Upper lobe of left lung (tissue), 6 donors: ENCODE measurements around the gene ALPI. TPM values are rescaled to one million over a fixed set of nuclear protein-coding genes. Genes with fewer than 3 reads are reported as not detected.

Source experiments
- ATAC-seq, 2 donors: fragments of 200-7000 bp; cut with Tn5 transposase; one replicate each; pipeline ENCODE4 v1.9.1; 2022; ENCODE audit warnings: mild to moderate bottlenecking in 2 of 2, moderate library complexity in 2 of 2; ENCODE audit not compliant: low FRiP score in 2 of 2
- DNase-seq, 2 donors: peaks; one replicate each; pipeline ENCODE4 v3.0.0-alpha.2; 2019 to 2020
- H3K27ac ChIP-seq, 4 donors: fragments of 200-600 bp; sonication (generic); one replicate each; pipeline ENCODE4 v1.5.1; 2016 to 2019
- H3K27me3 ChIP-seq, 4 donors: fragments of 200-600 bp; sonication (generic); one replicate each; pipeline ENCODE4 v1.5.1; 2017 to 2019
- H3K36me3 ChIP-seq, 4 donors: fragments of 200-600 bp; sonication (generic); one replicate each; pipeline ENCODE4 v1.5.1; 2016 to 2019
- H3K4me1 ChIP-seq, 4 donors: fragments of 200-600 bp; sonication (generic); one replicate each; pipeline ENCODE4 v1.5.1; 2018 to 2019
- H3K4me3 ChIP-seq, 4 donors: fragments of 200-600 bp; sonication (generic); one replicate each; pipeline ENCODE4 v1.5.1; 2017 to 2019; ENCODE audit warnings: mild to moderate bottlenecking in 2 of 4, moderate library complexity in 1 of 4
- H3K9me3 ChIP-seq, 4 donors: fragments of 200-600 bp; sonication (generic); one replicate each; pipeline ENCODE4 v1.5.1; 2018 to 2019
- EP300 ChIP-seq, 4 donors: sonication (generic); formaldehyde crosslinking; IDR thresholded peaks; one replicate each; pipeline ENCODE4 v1.5.1; 2017; ENCODE audit warnings: antibody characterized with exemption in 4 of 4, control low read depth in 2 of 4
- POLR2A ChIP-seq, 4 donors: fragments of 450-650 bp; IDR thresholded peaks; one replicate each; pipeline ENCODE4 v1.5.1; 2016 to 2017; ENCODE audit warnings: antibody characterized with exemption in 4 of 4, mild to moderate bottlenecking in 2 of 4
- POLR2AphosphoS5 ChIP-seq, 2 donors: sonication (generic); formaldehyde crosslinking; IDR thresholded peaks; one replicate each; pipeline ENCODE4 v1.5.1; 2017; ENCODE audit warnings: antibody characterized with exemption in 2 of 2
- WGBS, 2 donors: methylation state at CpG; one replicate each; pipeline ENCODE4 v1.1.5; 2017 to 2018; 5-methylcytosine and 5-hydroxymethylcytosine counted together
- total RNA-seq, 6 donors: library from RNA; depleted of rRNA in 4 of 6; stranded (reverse); fragments of >200 nt in 4 of 6; gene quantifications; one replicate each; pipeline versions ENCODE4 v1.1.0 to v1.2.1, GENCODE V29; 2016 to 2021
- TF ChIP-seq, protein P1 (sequence below), 6 experiments: fragments of 450-650 bp in 4 of 6; fragments of 200-600 bp in 2 of 6; sonication (generic) in 2 of 6; IDR thresholded peaks; one replicate each; pipeline ENCODE4 v1.5.1; 2016 to 2019; ENCODE audit warnings: antibody characterized with exemption in 6 of 6
- donor health status: DM: no; HTN: no; CAD: no; lungs with moderate emphysema.
- donor health status: DM: no; HTN: yes; CAD: no; lungs with severe emphysema.

ALPI gene
- total RNA-seq, 6 donors from 2014 or later: not detected

DNA sequence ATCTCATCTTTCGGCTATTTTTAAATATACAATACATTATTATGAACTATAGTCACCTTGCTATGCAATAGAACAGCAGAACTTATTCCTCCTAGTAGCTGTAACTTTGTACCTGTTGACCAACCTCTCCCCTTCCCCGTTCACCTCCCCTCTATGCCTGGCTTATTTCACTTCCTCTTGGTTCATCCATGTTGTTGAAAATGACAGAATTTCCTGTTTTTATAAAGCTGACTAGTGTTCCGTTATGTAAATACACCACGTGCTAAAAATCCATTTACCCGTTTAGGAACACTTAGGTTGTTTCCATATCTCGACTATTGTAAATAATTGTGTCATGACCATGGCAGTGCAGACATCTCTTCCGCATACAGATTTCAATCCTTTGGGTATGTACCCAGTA lies 10.3 kb downstream of the ALPI start:
- H3K27ac ChIP-seq: no peak overlapping the region
- 51 to 57% methylated on average over 7 of the region's 7 CpGs for WGBS, 2 donors
- no peak overlapping the region for H3K4me3 ChIP-seq
- H3K4me1 ChIP-seq: no peaks in the 10 kb centered on the region
- H3K27me3 ChIP-seq: no peaks in the 10 kb centered on the region
- ATAC-seq (no peak), DNase-seq (peak in 1 of 2 donors; percentile 2)
- no peak for TF ChIP-seq EP300 (IDR thresholded peaks at IDR 0.05)
- no peak for TF ChIP-seq POLR2AphosphoS5 (IDR thresholded peaks at IDR 0.05)
- no peak for TF ChIP-seq POLR2A (IDR thresholded peaks at IDR 0.05)
- TF ChIP-seq, protein P1, sequence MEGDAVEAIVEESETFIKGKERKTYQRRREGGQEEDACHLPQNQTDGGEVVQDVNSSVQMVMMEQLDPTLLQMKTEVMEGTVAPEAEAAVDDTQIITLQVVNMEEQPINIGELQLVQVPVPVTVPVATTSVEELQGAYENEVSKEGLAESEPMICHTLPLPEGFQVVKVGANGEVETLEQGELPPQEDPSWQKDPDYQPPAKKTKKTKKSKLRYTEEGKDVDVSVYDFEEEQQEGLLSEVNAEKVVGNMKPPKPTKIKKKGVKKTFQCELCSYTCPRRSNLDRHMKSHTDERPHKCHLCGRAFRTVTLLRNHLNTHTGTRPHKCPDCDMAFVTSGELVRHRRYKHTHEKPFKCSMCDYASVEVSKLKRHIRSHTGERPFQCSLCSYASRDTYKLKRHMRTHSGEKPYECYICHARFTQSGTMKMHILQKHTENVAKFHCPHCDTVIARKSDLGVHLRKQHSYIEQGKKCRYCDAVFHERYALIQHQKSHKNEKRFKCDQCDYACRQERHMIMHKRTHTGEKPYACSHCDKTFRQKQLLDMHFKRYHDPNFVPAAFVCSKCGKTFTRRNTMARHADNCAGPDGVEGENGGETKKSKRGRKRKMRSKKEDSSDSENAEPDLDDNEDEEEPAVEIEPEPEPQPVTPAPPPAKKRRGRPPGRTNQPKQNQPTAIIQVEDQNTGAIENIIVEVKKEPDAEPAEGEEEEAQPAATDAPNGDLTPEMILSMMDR (IDR thresholded peaks at IDR 0.05): no peak
- H3K36me3 ChIP-seq: no peaks in the 10 kb centered on the region
- H3K9me3 ChIP-seq: no peaks in the 10 kb centered on the region

DNA sequence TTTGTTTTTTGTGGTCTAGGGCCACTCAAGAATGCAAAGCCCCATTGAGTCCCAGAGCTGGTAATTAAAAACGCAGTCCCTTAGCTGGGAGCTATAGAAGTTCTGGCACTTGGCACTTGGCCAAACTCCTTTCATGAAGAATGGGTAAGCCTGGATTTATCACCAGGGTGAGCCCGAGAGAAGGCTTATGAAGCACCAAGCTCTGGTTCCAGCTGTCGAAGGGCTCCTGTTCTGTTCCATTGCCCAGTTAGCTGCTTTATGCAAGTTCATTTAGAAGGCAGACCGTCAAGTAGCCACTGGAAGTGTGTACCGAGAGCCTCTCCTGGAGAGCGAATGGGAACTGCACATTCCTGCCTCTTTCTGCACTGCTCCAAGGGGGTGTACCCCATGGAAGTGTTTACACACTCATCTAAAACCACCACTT lies 17.5 kb downstream of the ALPI start:
- H3K36me3 ChIP-seq: no peaks in the 10 kb centered on the region
- no peaks in the 10 kb centered on the region for H3K27me3 ChIP-seq
- H3K4me3 ChIP-seq: no peak overlapping the region
- peaks cover 0 to 7% (median 4%) of the 10 kb centered on the region in 4 donors for H3K4me1 ChIP-seq
- peaks cover 0 to 5% (median 0%) of the 10 kb centered on the region in 4 donors for H3K9me3 ChIP-seq
- no peak for TF ChIP-seq POLR2A (IDR thresholded peaks at IDR 0.05)
- TF ChIP-seq, protein P1 (IDR thresholded peaks at IDR 0.05): no peak
- TF ChIP-seq POLR2AphosphoS5 (IDR thresholded peaks at IDR 0.05): no peak
- no peak for TF ChIP-seq EP300 (IDR thresholded peaks at IDR 0.05)
- H3K27ac ChIP-seq: no peak overlapping the region
- ATAC-seq: peak; percentile 25 to 78
- WGBS, 2 donors: 34 to 42% methylated on average over 5 to 6 of the region's 6 CpGs
- DNase-seq: peak in 1 of 2 donors; percentile 68

DNA sequence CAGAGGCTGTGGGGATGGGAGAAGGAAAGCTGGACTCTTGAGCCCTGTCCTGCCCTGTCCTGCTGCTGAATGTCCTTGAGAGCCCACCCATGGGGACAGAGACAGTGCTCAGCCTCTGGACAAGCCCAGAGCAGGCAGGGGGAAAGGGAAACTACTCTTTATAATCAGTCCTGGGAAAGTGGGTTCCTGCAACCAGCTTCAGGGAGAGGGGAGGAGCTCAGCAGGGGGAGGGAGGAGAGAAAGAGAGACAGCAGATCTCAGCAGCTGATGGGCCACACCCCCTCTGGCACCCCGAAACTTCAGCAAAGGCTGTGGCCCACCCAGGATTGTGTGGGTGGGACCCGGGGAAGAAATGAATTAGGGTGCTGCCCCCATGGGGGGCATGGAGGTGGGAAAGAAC lies 20.1 kb downstream of the ALPI start:
- Histone ChIP-seq H3K4me1 (peaks cover 0 to 7% (median 4%) of the 10 kb centered on the region in 4 donors), H3K27me3 (no peaks in the 10 kb centered on the region), H3K36me3 (no peaks in the 10 kb centered on the region), H3K9me3 (peaks cover 0 to 5% (median 0%) of the 10 kb centered on the region in 4 donors), H3K27ac (no peak overlapping the region), H3K4me3 (no peak overlapping the region)
- 59 to 91% methylated on average over 2 of the region's 2 CpGs for WGBS, 2 donors
- DNase-seq (no peak), ATAC-seq (no peak)
- no peak for TF ChIP-seq POLR2AphosphoS5 (IDR thresholded peaks at IDR 0.05)
- TF ChIP-seq POLR2A (IDR thresholded peaks at IDR 0.05): no peak
- TF ChIP-seq EP300 (IDR thresholded peaks at IDR 0.05): no peak
- TF ChIP-seq, protein P1 (IDR thresholded peaks at IDR 0.05): no peak

DNA sequence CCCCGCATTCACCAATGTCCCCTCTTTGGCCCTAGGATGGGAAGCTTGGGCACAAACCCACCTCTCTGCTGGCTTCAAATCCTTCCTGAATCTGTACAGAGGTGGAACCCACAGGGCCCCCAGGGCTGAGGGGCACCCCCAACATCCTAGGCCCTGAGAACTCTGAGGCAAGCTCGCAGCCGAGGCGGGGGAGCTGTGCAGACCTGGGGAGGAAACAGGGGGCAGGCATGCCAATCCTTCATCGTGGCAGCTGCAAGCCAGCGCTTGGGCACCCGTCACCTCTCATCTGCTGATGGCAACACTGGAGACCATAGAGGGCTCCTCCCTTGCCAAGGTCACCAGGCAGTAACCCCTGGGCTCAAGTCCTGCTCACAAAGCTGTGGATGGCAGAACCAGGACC lies 20.8 kb downstream of the ALPI start:
- DNase-seq (no peak), ATAC-seq (no peak)
- Histone ChIP-seq H3K9me3 (peaks cover 0 to 5% (median 0%) of the 10 kb centered on the region in 4 donors), H3K36me3 (no peaks in the 10 kb centered on the region), H3K4me3 (no peak overlapping the region), H3K27ac (no peak overlapping the region), H3K4me1 (peaks cover 0 to 7% (median 4%) of the 10 kb centered on the region in 4 donors), H3K27me3 (no peaks in the 10 kb centered on the region)
- 83 to 100% methylated on average over 1 of the region's 7 CpGs for WGBS, 2 donors
- no peak for TF ChIP-seq EP300 (IDR thresholded peaks at IDR 0.05)
- TF ChIP-seq POLR2AphosphoS5 (IDR thresholded peaks at IDR 0.05): no peak
- no peak for TF ChIP-seq POLR2A (IDR thresholded peaks at IDR 0.05)
- TF ChIP-seq, protein P1 (IDR thresholded peaks at IDR 0.05): no peak
